GM21825 (cell line): ENCODE results near the gene LTB.

ENCODE experiments used
- ATAC-seq: cut with Tn5 transposase; IDR thresholded peaks from one replicate; pipeline ENCODE4 v1.9.1; 2021; ENCODE audit warnings: mild to moderate bottlenecking, moderate library complexity; ENCODE audit not compliant: unreplicated experiment

The LTB gene, protein sequence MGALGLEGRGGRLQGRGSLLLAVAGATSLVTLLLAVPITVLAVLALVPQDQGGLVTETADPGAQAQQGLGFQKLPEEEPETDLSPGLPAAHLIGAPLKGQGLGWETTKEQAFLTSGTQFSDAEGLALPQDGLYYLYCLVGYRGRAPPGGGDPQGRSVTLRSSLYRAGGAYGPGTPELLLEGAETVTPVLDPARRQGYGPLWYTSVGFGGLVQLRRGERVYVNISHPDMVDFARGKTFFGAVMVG

DNA sequence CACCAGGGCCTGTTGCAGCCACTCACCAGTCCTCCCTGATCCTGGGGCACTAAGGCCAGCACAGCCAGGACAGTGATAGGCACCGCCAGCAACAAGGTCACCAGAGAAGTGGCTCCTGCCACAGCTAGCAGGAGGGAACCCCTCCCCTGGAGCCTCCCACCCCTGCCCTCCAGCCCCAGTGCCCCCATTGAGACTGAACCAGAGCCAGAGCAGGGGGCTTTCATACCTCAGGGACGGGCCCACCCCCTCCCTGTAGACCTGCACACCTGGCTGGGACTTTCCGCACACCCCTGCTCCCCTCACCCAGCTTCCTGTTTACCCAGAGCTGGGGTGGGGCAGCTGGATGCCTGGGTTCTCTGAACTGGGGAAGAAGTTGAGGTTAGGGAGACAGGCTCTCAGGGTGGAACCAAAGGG lies at the start of gene LTB:
TSS of gene LTB (minus strand) at position 195 of the 414 bp plus-strand sequence. CDS start at position 188, 7 bp downstream.
- no peak for ATAC-seq

DNA sequence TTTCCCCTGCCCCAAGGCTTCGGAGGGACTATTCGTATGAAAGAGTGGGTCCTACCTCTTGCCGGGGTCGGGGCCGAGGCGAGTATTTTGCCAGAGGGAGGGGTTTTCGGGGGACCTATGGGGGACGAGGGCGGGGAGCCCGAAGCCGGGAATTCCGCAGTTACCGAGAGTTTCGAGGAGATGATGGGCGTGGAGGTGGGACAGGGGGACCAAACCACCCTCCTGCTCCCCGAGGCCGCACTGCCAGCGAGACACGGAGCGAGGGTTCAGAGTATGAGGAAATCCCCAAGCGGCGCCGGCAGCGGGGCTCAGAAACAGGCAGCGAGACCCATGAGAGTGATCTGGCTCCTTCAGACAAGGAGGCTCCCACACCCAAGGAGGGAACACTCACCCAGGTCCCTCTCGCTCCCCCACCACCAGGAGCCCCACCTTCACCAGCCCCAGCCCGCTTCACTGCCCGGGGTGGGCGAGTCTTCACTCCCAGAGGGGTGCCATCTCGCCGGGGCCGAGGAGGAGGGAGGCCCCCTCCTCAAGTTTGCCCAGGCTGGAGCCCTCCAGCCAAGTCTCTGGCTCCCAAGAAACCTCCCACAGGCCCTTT lies 49.6 kb upstream of the LTB start:
- no peak for ATAC-seq

DNA sequence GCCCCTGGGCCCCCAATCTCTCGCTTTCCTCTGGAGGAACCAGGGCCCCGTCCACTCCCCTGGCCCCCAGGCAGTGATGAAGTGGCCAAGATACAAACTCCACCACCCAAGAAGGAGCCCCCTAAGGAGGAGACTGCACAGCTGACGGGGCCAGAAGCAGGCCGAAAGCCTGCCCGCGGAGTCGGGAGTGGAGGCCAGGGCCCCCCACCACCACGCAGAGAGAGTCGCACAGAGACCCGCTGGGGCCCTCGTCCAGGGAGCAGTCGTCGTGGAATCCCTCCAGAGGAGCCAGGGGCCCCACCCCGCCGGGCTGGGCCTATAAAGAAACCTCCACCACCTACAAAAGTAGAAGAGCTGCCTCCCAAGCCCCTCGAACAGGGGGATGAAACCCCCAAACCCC lies 49.0 kb upstream of the LTB start:
- ATAC-seq, result no peak

DNA sequence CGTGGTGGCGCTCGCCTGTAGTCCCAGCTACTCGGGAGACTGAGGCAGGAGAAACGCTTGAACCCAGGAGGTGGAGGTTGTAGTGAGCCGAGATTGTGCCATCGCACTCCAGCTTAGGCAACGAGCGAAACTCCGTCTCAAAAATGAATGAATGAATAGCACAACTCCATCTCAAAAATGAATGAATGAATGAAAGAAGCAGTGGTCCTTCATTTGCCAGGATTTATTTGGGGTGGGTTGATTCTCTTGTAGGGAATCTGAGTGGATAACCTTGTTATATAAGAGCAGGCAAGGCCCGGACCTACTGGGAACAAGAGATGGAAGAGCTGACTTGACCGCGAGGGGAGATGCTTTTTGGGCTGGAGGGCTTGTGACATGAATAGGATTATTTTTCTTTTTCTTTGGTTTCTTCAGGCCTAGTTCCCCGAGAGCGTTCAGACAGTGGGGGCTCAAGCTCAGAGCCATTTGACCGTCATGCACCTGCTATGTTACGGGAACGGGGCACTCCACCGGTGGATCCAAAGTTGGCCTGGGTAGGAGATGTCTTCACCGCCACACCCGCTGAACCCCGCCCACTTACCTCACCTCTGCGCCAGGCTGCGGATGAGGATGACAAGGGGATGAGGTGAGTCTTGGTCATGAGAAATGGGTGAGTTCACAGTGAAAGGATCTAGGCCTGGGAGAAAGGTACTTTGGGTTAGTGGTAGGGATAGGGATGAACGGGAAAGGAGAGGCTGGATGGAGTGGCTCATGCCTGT lies 48.1 kb upstream of the LTB start:
- no peak for ATAC-seq

- no peak for ATAC-seq
Observed at GRCh38 chr6:31629014-31629413, 46.8 kb upstream of the LTB start.

- no peak for ATAC-seq
Observed at GRCh38 chr6:31627690-31628287, 45.6 kb upstream of the LTB start.

DNA sequence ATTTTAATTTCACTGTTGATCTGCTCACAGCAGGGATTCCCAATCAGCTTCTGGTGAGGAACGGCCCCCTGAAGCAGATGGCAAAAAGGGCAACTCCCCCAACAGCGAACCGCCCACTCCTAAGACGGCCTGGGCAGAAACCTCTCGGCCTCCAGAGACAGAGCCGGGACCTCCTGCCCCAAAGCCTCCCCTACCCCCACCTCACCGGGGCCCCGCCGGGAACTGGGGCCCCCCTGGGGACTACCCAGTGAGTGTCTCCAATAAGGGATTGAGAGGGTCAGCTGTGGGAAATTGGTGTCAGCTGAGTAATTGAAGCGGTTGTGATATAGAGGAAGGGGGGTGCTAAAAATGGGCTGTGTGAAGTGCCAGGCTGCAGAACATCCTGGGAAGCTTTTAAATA lies 44.7 kb upstream of the LTB start:
- no peak for ATAC-seq

DNA sequence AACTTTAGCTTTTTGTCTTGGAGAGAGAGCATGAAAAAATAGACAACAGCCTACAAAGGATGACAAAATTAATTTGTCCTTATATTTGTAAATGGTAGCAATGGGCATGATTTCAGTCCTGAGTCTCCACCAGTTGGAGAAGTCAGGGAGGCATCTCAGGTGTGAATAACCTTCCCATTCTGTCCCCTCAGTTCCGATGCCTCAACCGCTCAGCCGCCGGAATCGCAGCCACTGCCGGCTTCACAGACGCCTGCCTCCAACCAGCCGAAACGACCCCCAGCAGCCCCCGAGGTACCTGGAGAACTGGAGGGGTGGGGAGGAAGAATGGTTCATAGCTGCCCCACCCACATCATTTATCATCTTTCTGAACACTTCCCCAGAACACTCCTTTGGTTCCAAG lies 41.8 kb upstream of the LTB start:
- no peak for ATAC-seq

DNA sequence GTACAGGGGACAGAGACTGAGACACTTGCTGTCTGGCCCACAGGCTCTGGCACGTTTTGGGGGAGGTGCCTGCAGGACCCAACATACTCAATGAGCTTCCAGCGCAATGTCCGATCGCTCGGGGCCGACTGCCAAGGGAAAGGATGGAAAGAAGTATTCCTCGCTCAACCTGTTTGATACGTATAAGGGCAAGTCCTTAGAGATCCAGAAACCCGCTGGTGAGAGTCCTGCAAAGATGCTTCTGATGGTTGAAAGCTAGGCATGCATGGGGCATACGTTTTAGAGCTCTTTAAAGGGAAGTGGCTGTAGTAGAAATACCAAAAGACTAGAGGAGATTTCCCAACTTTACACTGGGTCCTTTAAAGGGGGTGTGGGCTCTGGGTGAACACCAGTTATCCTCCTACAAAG lies 40.5 kb upstream of the LTB start:
- no peak for ATAC-seq

DNA sequence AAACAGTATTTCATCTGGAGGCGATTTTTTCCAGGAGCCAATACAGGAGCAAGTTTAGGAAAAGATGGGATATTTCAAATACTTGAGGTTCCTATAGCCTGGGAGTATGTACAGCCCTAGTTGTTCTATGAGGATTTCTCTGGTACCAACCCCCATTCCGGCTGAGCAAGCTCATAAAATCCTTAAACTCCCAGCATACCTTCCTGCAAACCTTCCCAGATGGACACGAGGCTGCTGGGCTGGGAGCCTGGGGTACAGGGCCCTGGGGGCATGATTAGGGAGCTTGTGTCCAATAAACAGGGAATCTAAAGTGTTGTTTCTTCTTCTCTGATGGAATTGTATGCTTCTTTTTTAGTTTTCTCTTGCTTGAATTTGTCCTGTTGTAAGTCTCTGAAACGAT lies 39.8 kb upstream of the LTB start:
- no peak for ATAC-seq

GRCh38 chr6:31621320-31621939 lies 39.2 kb upstream of the LTB start:
- no peak for ATAC-seq

DNA sequence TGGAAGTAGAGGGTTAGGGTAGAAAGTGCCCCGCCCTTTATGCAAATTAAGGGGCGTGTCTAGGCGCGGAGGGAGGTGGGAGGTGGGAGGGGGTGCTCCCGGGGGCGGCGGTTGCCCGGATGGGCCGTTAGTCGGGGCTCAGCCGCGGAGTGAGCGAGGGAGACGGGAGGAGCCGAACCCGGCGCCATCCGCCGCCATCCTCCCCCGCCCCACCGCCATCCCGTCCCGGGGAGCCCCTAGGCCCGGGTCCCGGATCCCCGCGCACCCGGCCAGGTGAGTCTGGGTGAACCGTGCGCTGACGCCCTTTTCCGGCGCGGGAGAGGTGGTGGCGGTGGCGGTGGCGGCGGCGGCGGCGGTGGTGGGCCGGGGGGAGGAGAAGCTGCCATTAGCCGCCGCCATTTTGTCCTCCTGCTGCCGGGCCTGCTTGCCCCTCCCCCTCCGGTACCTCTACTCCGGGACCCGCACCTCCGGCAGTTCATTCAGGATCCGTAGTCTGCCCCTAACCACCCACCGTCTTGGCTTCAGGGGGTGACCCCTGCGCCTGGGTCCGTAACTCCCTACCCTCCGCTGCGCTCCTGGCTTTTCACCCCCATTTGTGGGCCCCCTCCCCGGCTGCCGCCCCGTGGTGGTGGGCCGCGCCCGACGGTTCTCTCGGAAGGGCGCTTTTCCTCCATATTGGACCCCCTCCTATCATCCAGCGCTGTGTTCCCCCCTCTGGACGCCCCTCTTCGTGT lies 38.5 kb upstream of the LTB start, which contains the start of gene PRRC2A:
TSS of gene PRRC2A (plus strand) at position 130 of the 734 bp plus-strand sequence. CDS start 2,075 bp downstream, outside the sequence.
- ATAC-seq, result peak; percentile 49

DNA sequence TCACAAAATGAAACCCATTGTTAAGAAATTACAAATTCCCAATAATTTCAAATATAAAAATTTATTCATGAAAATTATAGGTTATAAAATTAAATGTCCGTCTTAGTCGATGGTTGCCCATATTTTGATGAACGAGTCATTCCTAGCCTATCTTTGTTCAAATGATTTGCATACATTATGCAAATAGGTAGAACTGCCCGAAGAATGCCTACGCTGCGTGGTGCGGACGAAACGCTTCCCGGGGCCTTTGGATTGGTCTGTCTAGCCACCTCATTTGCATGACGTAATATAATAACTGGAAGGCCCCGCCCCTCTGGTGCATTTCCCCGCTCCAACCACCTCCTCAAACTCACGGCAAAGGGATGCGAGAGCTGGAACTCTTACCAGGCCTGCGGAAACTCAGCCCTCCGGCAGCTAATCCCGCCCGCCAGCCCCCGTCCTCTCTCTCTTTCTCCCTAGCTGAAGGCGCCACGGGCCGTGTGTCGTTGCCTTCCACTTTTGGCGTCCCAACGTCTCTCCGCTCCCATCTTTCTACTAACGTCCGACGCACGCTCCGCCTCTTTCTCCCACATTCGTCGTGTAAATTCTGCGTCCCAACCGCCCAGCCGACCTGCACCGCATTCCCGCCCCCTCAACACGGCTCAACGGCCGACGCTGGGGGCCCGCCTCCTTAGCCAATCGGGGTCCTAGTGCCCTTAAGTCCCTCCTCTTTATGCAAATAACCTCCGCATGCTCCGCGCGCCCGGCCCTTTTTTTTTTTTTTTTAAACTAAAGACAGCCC lies 37.8 kb upstream of the LTB start:
- peak; percentile 75 for ATAC-seq

- no peak for ATAC-seq
Observed at GRCh38 chr6:31617010-31617409, 34.8 kb upstream of the LTB start.

GRCh38 chr6:31615748-31616147 lies 33.5 kb upstream of the LTB start:
- ATAC-seq, result no peak

- no peak for ATAC-seq
Observed at GRCh38 chr6:31614684-31615578, 32.7 kb upstream of the LTB start, which contains the start of gene AIF1. TSS of gene AIF1 (plus strand) at chr6:31615234. CDS start at chr6:31615330, 96 bp downstream.

- ATAC-seq, result no peak
Observed at GRCh38 chr6:31614075-31614619, 31.9 kb upstream of the LTB start.

DNA sequence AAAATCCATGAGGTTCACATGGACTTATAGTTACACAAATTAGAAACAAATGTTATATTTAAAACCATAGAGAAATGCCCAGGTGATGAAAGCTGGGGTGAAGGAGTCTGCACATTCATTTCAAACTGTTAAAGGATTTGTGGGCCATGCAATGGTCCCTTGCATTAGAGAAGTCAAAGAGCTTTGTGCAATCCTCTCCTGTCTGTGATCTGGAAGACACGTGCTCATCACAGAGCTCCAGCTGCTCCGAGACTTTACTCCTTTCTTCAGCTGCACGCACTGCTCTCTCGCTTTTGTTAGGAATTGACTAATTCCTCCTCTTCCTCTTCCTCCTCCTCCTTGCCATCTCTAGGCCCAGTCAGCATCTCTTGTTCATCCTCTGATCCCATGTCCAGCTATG lies 28.7 kb upstream of the LTB start:
- ATAC-seq, result no peak
